HG03354 (cell line): ENCODE results near the gene SERPINB10.
A peak's percentile ranks its signal among the peaks of the same experiment; 100 is the strongest.

Experiments used
- ATAC-seq: cut with Tn5 transposase; IDR thresholded peaks from one replicate; pipeline ENCODE4 v1.9.1; 2021; ENCODE audit warnings: mild to moderate bottlenecking; ENCODE audit not compliant: unreplicated experiment, poor library complexity, severe bottlenecking

SERPINB10 gene

DNA sequence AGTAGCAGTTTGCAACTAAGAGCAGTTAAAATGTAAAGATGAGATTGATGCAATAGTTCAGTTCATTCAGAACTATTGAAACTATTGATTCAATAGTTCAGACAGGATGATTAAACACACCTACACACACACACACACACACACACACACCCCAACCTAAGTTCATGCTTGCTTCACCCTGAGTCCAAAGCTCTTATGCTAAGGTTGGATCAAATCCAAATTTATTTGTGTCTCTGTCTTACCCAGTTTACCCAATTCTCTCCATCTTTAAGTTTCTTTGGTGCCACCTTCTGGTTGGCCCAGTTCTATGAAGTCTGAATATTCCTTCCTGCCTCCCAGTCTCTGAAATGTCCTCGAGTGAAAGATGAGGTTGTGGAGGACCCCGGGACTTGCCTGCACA, 67.2 kb downstream of the SERPINB10 start:
- ATAC-seq, result no peak

DNA sequence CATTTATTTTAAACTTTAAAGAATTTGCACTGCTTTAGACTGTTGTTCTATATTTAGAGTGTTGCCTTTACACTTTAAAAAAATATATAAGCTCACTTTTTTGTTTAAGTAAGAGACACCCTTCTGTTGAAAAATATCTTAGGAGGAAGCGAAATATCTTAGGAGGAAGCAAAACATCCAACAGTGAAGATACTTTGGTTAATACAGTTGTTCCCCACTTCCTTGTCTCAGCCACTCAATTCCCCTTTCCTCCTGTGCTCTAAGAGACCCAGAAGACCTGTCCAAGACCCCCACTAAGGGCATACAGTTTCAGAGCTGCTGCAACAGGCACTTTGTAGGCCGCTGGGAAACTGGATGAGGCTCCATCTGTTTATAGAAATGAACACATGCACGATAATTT, 67.9 kb downstream of the SERPINB10 start:
- no peak for ATAC-seq

DNA sequence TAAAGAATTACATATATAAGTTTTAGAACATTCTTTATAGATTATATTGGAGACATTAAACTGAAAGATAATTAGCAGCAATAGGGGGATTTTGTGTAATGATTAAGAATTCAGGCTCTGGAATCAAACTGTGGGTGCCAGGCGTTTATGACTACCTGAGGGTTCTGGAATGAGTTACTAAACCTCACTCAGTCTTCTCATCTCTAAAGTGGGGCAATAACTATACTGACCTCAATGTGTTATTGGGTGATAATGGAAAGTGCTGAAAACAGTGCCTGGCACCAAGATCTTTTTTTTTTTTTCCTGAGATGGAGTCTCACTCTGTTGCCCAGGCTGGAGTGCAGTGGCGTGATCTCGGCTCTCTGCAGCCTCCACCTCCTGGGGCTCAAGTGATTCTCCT, 69.3 kb downstream of the SERPINB10 start:
- no peak for ATAC-seq

DNA sequence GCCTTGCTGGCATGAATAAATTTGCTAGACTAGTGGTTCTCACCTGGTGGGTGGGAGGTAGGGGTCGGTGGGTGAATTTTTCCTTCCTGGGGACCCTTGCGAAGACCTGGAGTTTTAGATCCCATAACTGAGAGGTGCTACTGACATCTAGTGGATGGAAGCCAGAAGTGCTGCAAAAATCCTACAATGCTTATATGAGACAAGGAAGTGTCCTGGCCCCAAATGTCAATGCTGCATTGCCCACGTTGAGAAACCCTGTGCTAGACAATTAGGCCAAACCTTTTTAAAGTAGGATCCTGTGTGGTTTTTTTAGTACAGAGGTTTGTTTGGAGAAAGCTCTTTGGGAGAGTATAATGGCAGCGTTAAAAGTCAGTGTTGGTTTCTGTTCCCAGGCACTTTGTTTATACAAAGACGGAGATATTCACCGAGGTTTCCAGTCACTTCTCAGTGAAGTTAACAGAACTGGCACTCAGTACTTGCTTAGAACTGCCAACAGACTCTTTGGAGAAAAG, 71.7 kb downstream of the SERPINB10 start:
- ATAC-seq, result peak; percentile 60

DNA sequence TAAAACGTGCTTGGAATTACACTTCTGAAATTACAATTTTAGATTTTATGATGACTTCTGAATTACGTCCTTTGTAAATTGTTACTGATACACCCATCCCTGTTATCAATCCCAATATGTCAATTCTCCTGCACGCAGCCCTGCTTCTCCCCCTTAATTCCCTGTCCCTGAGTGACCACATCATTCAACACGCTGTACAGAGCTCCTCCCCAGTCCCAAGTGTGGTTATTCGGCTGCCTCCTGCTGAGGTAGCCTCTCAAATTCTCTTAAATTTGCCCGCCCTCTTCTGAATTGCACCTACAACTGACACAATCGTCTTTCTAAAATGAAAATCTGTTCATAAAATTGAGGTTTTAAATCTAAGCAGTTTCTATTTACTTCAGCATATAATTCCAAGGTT, 72.3 kb downstream of the SERPINB10 start:
- no peak for ATAC-seq

DNA sequence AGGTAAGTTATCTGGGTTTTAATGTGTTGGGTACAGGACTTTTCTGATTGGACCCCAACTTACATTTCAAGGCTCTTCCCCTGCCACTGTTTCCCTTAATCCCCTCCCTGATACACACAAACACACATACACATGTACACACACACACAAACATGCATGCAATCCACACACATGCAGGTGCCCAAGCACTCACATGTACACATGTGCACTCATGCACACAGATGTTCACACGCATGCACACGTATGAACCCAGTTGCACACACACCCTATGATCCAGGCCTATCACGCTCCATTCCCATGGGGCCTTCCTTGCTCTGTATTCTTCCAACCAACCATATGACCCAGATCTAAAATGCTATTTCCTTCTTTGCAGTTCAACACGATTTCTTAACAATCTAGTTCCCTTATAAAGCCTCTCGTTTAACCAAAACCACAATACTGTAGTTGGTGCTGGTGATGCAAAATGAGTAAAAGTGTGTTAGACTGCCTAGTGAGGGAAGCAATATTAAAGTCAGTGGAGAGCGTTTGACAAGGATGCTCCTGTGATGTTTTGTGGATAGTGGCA, 73.2 kb downstream of the SERPINB10 start:
- no peak for ATAC-seq

DNA sequence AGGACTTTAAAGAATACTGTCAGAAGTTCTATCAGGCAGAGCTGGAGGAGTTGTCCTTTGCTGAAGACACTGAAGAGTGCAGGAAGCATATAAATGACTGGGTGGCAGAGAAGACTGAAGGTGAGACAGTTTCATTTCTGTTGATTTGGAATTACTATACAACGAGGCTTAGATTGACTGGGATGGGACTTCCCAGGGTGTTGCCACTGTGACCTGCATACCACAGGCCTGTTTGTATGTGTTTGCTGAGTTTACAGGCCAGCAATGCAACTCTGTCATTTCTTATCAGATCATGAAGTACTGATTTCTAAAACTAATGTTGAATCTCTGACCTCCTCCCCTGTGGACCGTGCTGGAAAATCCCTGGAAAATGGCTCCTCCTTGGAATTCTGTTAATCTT, 74.0 kb downstream of the SERPINB10 start:
- ATAC-seq, result no peak

DNA sequence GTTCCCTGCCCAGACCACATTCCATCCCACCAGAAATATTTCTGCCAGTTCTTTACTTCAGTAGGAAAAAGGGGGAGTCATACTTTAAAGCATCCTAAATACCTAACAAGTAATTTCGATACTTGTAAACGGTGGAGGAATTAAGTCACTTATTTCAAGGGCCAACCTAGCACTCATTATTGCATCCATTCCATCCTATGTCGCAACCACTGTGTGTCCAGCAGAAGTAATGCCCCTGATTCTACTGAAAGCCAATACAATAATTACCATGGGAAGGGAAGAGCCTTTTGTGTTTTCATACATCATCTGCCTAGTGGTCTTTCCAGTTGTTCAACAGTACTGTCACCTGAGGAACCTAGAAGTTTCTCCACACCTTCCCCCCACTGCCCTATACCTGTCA, 74.6 kb downstream of the SERPINB10 start:
- no peak for ATAC-seq
